IPS-NIHi11 (cell line): Measurements from ENCODE around the gene STARD13.

Experiments used
- DNase-seq: peaks from one replicate; pipeline ENCODE4 v3.0.0; 2012; ENCODE audit warnings: mixed read lengths, low spot score

STARD13 gene

GRCh38 chr13:33228648-33229445, 56.7 kb downstream of the STARD13 start:
- peak; percentile 64 for DNase-seq

GRCh38 chr13:33227927-33228647, 57.5 kb downstream of the STARD13 start:
- DNase-seq = no peak

- no peak for DNase-seq
Observed at GRCh38 chr13:33224686-33225085, 60.9 kb downstream of the STARD13 start.

GRCh38 chr13:33224191-33224590, 61.4 kb downstream of the STARD13 start:
- DNase-seq = no peak

GRCh38 chr13:33219926-33220325, 65.6 kb downstream of the STARD13 start:
- DNase-seq = no peak

- DNase-seq = no peak
Observed at GRCh38 chr13:33218426-33218825, 67.1 kb downstream of the STARD13 start.

- no peak for DNase-seq
Observed at GRCh38 chr13:33218020-33218419, 67.5 kb downstream of the STARD13 start.

GRCh38 chr13:33217256-33217655, 68.3 kb downstream of the STARD13 start:
- DNase-seq = no peak

GRCh38 chr13:33213797-33214196, 71.8 kb downstream of the STARD13 start:
- peak; percentile 30 for DNase-seq

- DNase-seq = no peak
Observed at GRCh38 chr13:33213024-33213768, 72.4 kb downstream of the STARD13 start.

- no peak for DNase-seq
Observed at GRCh38 chr13:33212396-33212795, 73.2 kb downstream of the STARD13 start.

- DNase-seq = no peak
Observed at GRCh38 chr13:33210090-33210489, 75.5 kb downstream of the STARD13 start.

GRCh38 chr13:33208290-33209220, 77.0 kb downstream of the STARD13 start:
- DNase-seq = no peak

- no peak for DNase-seq
Observed at GRCh38 chr13:33207615-33207961, 78.0 kb downstream of the STARD13 start.

- DNase-seq = no peak
Observed at GRCh38 chr13:33206945-33207614, 78.5 kb downstream of the STARD13 start.

- no peak for DNase-seq
Observed at GRCh38 chr13:33206425-33206824, 79.1 kb downstream of the STARD13 start.

GRCh38 chr13:33205804-33206221, 79.7 kb downstream of the STARD13 start:
- DNase-seq = peak; percentile 30

GRCh38 chr13:33205224-33205623, 80.3 kb downstream of the STARD13 start:
- no peak for DNase-seq

- no peak for DNase-seq
Observed at GRCh38 chr13:33204130-33204927, 81.2 kb downstream of the STARD13 start.

GRCh38 chr13:33202644-33203169, 82.8 kb downstream of the STARD13 start:
- no peak for DNase-seq
